ENCODE results near the gene GOPC.

GOPC gene

DNA sequence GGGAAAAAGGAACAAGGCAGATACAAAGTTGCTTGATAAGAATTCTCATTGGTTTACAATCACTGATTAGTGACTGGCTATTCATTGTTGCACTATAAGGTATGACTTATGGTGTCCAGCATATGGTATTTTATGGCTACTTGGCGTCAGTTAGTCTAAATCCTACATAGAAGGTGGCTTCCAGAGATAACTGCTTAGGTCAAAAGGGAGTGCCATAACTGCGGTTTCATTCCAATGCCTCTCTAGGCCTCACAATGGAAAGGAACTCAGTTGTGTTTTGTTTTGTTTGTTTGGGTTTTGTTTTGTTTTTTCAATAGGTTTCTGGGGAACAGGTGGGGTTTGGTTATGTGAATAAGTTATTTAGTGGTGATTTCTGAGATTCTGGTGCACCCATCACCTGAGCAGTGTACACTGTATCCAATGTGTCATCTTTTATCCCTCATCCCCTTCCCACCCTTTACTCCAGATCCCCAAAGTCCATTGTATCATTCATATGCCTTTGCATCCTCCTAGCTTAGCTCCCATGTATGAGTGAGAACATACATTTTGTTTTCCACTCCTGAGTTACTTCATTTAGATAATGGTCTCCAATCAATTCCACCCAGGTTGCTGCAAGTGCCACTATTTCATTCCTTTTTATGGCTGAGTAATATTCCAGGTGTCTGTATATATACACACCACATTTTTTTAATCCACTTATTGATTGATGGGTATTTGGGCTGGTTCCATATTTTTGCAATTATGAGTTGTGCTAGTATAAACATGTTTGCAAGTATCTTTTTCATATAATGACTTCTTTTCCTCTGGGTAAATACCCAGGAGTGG, 7.0 kb downstream of the GOPC start:
- DNase-seq = no peak

DNA sequence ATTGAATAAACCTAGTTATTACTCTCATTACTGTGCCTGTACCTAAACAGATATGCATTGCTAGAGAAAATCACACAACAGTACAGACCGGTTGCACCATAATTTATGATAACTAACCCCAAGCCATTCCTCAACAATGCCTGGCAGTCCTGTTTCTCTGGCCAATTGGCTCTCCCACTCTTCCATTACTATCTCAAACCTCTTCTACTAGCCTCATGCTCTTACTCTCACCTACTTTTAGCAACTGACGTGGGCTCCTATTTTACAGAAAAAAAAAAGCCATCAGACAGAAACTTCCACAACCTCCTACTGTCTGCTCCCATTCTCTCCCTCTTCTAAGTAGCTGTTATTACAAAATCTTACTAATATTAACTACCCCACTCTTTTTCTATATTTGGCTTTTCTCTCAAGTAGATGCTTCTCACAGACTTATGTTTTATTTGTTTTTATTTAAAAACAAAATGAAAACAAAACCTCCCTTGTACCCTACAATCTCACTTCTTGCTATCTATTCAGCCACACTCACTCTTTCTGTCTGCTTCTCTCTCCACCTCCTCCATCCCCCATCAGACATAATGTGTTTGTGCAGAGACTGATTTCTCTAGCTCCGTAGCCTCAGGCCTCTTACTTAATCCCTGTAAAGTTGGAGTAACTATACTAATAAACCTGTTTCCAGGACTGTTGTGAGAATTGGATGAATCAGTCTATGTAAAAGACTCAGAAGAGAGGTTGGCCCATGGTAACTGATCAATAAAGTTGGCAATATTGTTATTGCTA, 9.1 kb downstream of the GOPC start:
- no peak for DNase-seq

DNA sequence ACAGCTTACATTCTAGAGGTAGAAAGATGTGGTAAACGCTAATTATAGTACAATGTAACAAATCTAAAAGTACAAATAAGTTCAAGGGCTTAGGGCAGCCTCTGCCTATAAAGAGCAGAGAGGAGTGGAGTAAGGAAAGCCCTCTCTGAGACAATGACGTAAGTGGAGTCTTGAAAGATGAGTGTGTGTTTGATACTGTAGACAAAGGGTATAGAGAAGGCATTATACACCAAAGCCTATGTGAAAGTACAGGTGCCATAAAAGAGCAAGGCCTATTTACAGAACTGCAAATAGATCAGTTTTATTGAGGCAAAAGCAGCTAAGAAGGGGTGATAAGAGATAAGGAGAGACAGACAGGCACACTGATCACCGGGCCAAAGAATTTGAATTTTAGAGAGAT, 10.9 kb downstream of the GOPC start:
- no peak for DNase-seq

DNA sequence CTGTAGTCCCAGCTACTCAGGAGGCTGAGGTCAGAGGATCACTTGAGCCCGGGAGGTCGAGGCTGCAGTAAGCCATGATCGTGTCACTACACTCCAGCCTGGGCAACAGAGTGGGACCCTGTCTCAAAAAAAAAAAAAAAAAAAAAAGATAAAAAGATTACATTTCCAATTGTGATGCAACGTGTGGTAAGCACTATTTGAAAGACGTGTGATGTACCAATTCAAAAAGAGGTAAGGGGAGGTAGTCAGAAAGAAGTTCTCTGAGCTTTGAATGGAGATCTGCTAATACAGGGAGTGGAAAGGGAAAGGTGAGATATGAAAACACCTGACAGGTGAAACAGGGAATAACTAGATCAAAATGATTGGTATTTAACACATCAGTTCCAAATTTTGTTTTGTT, 11.9 kb downstream of the GOPC start:
- DNase-seq = no peak

DNA sequence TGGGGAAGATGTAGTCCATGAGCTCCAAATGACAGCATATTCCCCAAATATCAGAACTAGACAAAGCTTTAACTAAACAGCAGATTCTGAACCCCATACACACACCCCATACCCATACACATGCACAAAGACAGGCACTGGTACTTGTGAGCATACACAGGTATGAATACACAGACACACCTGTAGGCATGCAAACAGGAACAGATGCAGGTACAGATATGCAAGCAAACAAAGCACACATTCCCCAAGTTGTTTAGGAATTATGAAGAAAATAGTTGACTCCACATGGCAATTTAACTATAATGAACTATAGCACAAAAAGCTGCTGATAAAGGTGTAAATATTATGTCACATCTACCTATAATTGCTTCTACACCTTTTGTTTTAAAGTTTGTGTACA, 16.7 kb downstream of the GOPC start:
- DNase-seq = no peak

DNA sequence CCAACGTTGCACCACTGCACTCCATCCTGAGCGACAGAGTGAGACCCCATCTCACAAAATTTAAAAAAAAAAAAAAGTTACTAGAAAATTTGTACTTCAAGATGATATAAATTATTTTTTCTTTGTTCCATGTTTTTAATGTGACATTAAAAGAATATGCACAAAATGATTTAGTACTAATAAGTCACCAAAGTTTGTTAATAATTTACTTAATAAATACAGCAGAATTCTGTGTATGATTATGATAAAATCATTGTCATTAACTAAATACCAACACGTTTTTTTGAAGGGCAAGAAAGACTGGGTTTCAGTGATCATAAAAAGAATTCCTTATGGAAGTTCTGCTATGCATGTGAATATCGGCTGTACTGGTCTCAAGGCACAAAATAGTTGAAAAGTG, 28.1 kb downstream of the GOPC start:
- DNase-seq = no peak

DNA sequence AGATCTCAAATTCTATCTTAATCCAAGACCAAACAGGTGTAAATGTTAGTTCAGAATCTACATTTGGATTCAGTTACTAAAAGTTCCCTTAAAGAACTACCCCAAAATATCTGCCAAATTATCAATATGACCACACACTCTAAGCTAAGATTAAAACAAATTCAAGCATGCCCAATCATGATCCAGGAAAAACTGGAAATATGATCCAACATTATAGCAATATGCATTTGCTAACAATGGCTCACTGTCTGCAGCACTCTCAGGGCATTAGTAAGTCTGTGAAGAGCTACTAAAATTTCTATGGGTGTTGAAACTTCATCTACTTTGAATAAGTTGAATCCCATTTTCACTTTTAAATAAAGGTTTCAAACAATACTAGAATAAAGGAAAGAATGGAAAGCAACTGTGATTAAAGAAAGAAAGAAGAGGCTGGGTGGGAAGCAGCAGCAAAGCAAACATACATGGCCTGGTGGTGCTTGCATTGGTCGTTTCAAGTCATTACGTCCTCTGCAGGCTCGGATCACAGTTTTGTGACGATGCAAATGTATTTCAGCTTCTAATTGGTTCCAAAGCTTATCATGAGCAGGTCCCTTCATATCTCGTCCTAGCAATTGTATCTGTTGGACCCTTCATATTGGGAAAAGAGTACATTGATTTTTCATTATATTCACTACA, 29.2 kb downstream of the GOPC start:
- no peak for DNase-seq

DNA sequence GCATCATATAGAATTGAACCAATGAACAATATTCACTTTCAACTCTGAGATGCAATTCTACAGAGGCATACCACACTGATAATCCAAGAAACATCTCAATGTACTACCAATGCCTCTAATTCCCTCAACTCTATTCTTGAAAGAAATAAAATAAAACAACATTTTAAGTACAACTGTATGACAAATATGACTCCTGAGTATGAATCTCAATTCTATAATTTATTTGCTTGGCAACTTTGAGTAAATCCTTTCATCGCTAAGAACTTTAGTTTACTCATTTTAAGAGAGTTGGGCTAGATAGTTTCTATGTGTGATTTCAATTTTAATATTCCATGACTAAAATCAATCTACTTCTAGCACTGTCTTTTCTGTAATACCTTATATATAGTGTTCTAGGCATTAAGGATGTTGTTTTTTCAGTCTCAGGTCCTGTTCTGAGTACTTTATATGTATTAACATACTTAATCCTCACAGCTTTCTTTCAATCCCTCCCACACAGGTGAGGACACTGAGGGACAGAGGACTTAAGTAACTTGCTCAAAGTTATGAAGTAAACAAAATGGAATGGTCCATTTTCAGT, 33.4 kb downstream of the GOPC start:
- no peak for DNase-seq

DNA sequence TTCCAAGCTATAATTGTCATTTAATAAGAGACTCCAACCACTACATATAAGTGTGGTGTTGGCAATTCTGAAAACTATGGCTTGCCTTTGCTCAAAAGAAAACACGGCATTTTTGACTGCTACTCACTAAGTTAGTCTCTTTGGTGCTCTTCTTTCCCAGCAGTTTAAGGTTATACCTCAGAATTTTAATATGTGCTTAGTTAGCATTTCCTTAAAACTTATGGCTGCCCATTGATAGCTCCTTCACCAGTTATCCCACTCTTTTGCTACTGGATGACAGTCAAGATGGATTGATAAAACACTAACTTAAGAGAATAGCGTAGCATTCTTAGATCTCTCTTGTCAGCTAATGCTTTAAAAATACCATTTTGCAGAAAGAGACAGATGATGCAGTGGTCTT, 34.1 kb downstream of the GOPC start:
- DNase-seq = no peak

DNA sequence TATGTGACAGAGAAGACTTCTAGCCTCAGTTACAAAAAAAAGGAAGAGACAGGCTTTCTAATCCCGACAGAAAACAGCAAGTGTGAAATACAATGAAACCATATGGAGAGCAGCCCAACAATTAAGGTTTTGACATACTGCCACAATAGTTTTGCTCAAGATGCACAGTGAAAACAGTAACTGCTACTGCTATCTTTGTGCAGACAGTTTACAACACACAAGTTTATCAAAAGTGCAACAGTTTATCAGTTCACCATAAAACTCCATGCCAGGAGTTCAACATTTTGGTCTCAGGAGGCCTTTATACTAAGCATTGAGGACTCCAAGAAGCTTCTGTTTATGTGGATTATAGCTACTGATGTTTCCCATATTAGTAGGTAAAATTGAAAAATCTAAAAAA, 37.6 kb downstream of the GOPC start:
- DNase-seq = no peak

DNA sequence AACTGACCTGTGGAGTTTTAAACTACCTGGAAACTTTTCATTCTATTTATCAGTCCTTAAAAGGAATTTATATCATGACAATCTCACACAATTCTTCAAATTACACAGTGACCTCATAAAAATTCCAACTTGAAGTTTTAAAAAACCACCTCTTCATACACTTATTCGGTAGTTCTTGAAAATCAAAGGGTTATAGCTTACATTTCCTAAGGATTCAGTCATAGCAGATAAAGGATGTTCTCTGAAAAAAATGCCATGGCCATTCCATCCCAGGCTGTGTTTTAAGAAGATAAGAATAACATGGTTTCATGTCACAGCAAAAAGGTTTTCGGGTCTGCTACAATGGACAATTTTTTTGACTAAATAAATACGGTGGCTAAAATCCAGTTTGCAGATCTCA, 41.2 kb downstream of the GOPC start:
- DNase-seq = no peak

DNA sequence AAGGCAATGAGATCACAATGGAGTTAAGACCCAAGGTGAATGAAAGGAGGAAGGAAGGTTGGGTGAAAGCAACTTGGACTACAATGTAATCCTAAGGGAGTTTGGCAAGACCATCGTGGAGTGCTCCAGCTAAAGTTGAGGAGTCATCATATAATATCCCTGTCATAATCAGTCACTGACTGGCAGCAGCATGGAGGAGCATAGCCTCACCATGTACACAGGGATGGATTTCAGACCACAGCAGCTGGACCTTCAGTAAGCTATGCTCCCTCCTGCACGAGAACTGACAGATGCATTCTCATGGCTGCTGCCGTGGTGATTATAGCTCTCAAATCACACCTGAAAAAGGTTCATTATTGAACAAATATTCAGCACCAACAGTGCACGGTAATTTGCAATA, 43.0 kb downstream of the GOPC start:
- DNase-seq = no peak

DNA sequence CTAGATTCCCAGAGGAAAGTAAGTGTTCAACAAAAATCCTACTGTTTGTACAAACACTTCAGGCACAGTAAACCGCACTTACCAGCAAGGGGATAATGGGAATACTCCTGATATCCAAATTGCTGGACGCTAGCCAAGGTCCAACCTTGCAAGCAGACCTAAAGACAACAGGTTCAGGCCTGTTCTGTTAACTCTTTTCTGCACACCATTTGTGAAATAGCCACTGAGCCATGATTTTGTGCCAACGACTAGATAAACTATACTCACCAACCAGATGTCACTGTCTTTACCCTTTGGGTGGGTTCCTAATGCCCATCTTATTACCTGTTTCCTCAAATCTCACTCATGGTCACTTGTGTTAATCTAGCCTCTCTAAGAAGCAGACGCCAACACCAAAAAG, 43.5 kb downstream of the GOPC start:
- DNase-seq = no peak

DNA sequence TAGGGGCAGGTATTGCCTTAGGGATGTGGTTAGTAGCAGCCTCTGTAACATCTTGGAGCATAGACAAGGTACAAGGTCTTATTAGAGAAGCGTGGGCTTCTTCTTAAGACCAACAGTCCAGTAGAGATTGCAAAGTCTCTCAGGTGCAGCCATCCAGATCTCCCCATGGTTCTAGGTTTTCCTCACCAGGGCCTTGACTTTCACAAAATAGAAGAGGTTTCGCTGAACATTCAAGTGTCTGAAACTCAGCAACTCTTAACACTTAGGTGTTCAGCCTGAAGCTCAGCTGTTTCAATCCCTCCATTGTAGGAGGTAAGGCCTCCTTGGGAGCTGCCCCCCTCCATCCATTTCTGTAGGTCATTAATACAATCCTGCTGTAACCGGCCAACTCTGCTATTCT, 44.4 kb downstream of the GOPC start:
- DNase-seq = no peak

DNA sequence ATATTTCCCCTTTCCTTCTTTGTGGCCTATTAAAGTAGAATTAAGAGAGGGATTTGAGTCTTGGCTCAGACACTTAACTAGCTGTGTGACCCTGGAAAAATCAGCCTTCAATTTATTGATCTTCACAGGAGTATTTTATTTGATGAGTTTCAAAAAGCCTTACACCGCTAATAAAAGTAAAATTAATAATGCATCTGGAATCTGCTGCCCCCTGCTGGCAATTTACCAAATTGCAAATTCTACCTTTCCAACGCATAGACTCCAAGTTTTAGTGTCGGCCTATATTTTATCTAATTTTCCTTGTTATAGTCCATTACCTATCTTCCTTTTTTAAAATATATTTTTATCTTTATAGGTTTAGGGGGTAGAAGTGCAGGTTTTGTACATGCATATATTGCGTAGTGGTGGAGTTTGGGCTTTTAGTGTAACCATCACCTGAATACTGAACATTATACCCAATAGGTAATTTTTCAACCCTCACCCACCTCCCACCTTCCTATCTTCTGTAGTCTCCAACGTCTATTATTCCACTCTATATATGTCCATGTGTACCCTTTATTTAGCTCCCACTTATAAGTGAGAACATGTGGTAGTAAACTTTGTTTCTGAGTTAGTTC, 46.3 kb downstream of the GOPC start:
- DNase-seq = peak; percentile 84

DNA sequence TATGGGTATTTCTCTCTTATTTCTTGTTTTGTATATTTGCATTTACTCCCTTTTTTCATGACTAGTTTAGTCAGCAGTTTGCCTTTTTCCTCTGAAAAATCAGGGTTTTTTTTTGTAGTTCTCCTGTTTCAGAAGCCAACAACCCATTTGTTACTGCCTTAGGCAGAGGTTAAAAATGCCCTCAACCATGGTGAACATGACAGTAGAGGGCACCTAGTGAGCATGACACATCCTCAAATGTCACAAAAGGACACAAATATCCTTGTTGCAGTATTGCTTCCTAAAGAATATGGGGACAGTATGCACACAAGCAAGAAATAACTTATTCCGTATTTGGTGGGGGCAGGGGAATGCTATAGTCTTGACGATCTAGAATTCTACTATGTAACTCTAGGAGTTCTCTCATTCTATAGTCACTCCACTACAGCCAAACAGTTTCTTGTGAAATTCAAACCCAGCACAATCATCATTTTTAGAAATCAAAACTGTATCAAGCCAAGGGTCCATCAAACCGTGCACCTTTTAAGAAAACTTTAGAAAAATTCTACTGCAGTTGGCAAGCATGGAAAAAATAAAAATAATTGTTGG, 47.0 kb downstream of the GOPC start:
- DNase-seq = no peak

DNA sequence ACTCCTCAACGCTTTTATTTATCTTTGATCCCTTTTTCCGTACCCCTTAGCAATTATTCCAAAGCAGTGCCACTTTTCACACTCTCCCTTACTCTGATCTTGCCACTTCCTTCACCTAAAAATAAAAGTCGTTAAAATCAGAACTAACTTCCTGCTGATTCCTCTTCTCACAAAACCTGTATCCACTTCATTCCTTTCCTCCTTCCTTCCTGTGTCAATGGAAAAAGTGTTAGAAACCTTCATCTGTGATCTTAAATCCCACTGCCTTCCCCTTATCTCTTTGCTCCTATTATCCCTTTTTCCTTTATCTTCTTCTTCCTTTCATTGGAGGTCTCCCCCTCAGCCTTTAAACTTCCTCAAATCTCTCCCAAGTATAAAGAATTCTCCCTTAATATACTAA, 49.2 kb downstream of the GOPC start:
- DNase-seq = no peak

DNA sequence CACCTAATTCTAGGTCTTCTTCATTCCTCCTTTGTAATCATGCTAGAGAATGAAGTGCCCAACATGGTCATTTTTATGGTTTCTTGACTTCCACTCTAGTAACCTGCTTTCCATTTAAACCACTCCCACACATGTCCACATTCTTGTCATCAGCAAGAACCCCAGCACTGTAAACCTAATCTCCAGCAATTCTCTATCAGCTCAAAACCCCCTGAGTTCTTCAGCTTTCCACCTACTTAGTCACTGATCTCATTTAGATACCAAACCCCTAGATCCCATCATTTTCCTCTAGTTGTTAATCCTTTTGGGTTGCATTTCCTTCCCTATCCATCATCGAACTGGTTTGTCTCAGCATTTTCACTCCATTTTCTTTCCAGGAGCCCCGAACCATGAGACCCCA, 49.7 kb downstream of the GOPC start:
- DNase-seq = no peak

DNA sequence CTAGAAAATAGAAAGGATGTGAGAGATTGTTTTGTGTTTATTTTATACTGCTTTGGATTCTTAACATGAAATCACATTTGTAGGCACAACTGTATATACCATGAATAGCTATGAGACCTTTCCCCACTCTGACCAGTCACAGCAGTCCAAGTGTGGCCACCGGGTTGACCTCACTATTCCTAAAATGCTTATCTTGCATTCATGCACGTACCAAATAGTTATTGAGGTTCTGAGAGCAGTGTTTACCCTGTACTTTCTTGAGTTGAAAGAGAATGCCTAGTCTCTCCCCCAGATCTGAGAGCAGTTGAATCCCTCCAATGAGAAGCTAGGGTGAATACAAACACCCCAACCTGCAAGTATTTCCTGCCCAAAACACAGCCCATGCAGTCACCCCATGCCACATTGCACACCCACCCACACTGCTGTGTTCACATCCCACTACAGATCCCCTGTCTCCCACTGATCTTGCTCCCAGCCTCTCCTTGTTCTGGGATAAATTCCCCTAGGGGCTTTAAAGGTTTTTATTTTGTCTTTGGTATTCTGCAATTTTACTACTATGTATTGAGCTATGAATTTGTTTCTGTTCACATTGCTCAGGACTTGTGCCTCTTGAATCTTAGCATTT, 51.6 kb downstream of the GOPC start:
- no peak for DNase-seq

DNA sequence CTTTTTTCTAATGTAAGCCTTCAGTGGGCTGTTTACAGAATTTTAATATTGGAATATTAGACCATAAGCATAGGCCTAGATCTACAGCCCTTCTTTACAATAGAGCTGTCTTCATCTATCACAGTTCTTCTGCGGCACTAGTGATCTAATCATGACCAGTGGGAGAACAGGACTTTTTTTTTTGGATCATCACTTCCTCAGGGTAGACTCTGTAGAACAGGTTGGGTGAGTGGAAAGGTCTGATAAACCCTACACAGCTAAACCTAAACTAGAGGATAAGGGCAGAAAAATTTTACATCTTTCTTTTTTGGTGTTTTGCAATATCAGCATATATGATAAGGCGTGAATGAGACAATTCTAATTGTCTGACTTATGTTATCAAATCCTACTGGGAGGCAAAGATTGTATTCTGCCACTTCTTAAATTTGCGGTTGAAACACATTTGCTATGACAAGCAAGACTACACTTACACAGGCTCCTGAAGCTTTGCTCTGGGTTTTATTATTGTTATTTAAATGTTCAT, 52.2 kb downstream of the GOPC start:
- no peak for DNase-seq

DNA sequence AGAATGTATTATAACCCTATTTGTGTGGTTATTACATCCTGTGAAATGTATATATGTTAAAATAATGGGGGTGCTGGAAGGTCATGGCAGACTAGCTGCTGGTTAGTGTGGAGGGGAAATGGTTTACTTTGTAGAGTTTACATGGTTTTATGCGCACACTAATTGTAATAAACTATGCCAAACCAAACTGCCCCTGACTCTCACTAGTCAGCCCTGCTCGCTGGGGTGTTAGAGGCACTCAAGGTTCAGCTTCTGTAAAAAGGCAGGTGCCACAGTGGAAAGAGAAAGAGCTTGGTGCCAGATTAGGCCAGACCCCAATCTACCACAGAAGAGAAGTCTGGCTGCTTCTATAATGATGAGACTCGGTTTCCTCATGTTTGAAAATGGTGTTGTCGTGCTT, 52.7 kb downstream of the GOPC start:
- DNase-seq = no peak

DNA sequence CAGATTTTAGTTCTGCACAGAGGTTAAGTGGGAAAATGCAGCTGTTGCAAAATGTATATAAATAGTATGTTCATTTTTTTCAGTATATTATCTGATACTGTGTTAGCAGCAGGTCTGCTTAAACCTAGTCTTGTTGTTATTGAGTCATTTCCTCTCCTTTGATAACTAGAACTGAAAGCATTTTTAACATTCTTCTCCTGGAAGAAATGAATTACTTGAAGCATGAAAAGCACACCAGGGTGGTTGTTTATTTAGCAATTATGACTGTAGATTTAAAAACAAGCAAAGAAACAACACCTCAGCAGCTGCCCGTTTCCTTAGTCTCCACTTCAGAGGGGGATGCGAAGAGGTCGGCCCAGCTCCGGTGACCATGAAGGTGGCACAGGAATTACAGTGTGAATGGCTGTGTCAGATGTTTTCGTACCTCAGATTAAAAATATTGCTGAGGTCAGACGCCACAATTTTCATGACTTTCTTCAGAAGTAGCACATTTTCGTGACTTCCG, 53.5 kb downstream of the GOPC start:
- DNase-seq = peak; percentile 71
